Stimulated activated CD8-positive, alpha-beta memory T cell treated with anti-CD3 and anti-CD28 coated beads, Interleukin-12 subunit alpha, Interleukin-12 subunit beta, amount 100 ng/mL, for 24 hours (primary cell): ENCODE data around the gene PDZD7.

Source experiments
- DNase-seq: peaks from one replicate; pipeline ENCODE4 v3.0.0-alpha.2; 2020; ENCODE audit errors: extremely low read depth

Gene PDZD7

DNA sequence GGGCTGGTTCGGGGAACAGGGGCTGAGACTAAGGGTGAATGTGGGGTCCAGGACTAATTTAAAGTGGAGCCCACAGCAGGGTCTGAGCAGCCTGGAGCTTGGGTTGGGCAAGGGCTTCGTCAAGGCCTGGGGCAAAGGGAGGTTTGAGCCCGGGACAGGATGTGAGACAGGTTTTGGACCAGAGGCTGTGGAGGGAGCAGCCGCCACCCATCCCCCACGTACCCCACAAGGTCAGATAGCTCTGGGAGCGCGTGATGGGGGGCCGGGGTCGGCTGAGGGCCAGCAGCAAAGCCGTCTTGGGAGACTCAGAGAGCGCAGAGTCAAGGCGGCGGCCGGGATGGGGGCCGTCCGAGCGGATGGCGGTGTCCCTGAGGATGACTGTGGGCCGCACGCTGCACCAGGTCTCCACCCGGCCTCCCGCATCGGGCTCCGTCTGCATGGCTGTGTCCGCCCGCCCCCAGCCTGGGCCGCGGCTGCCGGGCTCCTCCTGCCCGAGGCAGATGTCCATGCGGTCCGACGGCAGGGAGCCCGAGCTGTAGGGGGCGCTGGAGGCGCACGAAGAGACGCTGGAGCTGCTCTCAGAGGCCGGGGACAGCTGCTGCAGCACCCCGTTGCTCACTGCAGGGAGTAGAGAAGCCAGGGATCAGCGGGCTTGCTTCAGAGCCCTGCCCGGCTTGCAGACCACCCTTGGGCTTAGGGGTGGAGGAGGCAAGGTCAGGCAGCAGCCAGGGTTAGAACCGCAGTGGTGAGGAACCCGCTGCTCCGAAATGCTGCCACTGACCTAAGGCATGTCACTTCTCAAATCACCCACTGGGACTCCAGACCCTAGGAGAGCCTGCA is 12.1 kb downstream of the PDZD7 start:
- DNase-seq, result no peak

DNA sequence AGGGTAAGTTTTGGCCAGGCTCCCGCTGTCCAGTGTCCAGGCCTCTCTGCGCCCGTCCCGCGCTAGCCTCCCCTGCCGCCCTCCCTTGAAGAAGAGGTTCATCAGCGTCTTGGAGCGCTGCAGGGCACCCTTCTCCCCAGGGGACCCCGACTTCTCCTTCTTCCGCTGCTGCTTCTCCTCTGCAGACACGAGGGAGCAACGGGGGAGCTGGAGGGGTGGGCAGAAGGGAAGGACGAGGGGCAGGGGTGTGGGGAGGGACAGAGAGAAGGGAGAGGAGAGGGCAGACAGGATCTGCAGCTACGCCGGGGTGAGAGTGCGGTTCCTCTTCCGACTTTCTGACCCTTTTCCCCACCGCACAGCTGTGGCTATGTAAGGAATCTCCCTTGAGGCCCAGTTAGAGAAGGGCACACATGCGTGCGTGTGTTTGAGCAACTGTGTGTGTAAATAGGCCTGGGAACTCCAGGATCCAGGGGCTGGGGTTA is 12.8 kb downstream of the PDZD7 start:
- DNase-seq, result no peak

DNA sequence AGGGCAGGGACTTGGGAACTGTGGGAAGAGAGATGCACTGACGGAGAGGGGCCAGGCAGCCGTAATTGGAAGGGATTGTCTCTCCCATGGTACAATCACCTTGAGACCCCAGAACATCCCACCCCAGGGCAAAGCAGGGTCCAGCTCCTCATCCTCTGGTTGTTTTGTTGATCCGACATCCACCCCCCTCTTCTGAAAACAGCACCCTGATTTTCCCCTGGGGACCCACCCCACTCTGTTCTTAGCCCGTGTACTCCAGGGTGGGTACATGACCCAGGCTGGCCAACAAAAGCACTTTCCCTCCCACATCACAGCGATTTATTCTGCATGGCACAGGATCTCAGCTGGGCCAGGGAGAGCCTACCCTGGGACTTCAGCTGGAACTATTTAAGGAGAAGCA is 14.1 kb downstream of the PDZD7 start:
- no peak for DNase-seq

DNA sequence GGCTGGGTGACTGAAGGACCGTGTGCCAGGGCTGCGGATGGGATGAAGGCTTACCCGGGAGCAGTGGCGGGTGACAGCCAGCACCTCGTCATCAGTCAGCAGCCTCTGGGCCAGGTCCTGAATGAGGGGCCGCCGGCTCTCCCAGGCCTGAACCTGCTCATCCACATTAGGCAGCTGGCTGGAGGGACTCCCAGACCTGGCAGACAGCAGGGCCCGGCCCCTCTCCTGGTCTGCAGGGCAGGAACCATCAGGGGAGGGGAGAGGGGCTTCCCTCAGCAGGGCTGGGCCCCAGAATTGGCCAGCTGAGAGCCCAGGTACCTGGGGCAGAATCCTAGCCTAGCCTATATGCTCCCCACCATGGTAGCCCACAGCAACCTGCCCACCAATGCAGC is 15.4 kb downstream of the PDZD7 start:
- DNase-seq, result no peak

DNA sequence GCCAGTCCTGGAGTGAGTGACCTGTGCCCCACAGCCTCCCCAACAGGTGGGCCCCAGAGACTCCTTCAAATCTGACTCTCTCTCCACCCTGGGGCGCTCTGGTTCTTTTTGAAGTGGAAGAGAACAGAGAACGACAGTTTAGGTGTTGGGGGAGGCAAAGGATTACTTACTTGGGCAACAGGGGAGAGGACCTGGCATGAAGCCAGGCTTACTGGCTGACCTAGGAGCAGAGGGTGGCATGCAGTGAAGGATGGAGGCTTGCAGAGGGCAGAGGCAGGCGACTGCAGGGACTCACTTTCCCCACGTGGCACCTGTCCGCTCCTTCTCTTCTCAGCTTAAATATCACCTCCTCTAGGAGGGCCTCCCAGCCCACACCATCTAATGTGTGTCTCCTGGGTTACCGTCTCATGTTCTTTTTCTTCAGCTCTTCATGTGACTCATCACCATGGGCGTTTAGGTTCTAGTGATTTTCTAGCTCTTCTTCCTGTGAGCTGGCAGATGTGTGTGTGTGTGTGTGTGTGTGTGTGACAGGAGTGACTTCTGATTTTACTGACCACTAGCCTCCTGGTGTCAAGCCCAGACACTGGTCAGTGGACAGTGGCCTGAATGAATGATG is 15.9 kb downstream of the PDZD7 start:
- no peak for DNase-seq

DNA sequence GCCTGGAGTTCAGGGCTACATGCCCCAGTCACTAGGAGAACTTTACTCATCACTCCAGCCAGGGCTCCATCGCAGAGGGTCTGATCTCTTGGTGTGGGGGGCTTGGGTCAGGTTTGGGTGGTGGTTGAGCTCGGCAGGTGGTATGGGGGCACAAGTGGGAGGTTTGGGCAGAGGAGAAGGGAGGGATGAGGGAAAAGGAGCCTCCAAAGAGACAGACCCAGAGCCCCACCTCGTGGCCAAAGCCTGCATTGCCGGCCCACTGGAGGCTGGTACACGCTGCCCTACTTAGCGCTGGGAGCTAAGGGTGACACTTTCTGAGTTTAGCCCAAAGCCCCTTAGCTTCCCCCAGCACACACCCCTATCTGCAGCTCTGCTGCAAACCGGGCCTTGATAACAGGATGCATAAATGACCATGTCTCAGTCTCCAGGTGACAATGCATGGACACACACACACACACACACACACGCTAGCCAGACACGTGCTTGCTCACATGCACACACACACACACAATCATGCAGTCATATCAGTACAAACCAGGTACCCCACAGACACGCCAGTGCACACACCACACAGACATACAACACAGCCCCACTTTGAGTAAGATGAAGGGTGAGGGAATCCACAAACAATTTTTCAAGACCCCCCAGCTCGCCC is 16.6 kb downstream of the PDZD7 start:
- no peak for DNase-seq

DNA sequence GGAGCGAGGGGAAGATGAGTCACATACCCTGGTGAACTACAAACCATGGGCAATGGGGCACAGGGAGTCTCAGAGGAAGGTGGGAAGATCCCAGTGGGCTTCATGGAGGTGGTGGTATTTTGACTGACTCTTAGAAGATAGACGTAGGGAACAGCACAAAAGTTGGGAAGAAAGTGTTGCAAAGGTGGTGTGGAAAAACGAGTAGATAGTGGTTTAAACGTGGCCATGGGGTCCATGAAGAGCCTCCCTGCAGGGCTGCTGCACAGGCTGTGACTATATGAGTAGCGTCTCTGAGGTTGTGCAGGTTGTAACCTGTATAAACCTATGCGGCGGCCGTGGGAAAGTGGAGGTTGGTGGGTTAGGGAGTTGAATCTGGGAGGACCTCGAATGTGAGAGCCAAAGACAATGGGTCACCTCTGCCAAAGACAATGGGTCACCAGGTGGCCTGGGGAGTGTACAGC is 17.5 kb downstream of the PDZD7 start:
- no peak for DNase-seq

DNA sequence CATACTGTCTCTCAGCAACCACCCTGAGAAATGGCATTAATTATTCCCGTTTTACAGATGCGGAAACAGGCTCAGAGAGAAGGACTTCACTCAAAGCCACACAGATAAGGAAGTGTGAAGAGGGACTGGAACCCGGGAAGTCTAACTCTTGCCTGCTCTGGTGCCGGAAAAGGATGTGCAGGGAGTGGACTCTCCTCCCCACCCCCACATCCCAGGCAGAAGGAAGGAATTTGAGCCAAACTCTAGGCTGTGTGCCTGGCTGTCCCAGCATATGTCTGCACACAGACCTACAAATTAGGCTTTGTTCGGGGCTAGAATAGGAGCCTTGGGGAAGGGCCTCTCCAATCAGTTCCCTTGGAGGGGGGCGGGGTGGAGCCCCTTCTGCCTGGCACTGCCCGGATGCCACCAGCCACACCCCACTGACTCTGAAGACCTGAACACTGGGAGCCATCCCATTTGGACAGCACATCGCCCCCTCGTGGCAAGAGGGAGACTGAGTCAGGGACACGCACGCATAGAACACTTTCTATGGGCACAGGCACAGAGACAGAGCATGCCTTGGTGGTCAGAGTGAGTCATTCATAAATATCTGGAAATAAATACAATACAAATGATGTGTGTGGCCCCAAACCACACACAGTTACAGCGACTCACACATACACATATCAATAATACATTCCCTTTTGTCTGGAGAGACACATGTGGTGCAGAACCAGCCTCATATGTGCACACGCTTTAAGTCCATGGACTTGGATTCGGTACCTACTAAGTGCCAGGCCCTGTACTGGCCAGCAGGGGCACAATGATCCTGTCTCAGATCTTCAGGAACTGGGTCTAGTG is 18.2 kb downstream of the PDZD7 start:
- DNase-seq, result no peak

DNA sequence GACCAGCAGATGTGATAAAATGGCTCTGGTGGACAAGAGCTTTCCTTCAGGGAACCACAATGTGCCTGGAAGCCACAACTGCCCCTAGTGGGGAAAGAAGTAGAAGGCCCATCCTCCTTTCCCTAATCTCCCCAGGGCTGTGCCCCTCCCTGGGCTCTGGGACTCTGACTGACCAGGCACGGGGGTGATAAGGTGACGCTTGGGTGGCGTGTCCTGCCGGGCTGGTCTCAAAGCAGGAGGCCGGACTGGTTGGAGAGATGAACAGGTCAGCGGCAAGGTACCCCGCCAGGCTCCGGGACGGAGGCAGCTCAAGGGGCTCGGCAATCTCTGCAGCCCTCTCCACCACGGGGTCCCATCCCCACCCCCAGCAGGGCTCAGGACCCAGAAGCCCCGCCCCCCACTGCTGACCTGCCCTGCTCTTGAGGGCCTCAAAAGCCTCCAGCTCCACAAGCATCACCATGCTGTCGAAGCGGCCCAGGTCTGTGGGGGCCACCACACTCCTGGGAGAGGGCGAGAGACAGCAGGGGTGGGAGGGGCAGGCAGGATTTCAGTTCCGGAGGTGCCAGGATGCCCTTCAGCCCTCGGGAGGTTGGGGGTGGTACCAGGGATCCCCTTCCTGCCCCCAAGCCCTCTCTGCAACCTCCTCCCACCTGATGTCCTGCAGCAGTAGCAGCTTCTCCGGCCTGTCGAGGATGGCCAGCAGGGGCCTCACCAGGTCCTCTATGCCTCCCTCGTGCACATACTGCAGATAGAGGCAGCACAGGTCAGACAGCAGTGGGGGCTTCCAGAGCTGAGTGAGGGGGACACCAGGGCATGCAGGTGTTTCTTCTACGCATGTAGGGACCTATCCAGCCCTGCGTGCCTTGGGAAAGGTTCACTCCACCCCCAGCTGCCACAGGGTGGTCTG is 19.2 kb downstream of the PDZD7 start:
- DNase-seq, result no peak

DNA sequence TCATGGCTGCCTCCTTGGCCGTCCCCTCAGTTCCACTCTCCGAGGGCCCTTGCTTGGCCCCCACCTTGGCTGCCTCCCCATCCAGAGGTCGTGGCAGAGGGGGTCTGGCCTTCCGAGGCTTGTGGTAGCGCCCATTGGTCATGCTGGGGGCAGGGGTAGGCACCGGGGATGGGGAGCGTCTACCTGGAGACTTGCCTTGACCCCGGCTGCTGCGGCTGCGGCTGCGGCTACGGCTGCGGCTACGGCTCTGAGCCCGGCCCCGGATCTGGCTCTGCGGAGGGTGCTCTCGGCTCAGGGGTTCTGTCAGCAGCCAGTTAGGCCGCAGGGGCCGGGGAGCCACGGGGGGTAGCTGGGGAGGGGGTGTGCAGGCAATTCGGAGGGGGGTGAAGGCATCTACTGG is 20.6 kb downstream of the PDZD7 start:
- no peak for DNase-seq

DNA sequence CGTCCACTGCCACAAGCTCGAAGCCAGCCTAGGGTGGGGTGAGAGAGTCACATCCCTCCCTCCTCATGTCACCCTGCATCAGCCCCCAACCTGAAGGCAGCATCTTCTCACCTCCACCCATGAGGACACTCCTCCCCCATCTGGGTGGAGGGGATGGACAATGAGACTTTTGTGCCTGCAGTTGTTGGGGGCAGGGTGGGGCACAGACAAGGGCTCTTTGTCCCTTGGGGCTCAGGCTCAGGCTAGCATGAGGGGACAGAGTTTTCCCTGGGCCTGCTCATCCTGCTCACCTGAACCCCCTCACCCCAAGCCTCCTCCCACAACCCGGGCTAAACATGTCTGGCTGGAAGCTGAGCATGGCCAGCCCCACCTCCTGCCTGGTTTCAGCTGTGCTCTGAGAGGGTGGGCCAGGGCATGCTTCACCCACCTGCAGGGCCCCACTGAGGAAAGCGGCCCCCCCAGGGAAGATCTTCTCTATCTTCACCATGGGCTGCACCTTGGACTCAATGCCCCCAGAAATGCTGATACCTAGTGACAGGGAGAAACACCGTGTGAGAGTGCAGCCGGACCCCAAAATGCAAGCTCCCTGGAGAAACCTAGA is 22.0 kb downstream of the PDZD7 start:
- no peak for DNase-seq

DNA sequence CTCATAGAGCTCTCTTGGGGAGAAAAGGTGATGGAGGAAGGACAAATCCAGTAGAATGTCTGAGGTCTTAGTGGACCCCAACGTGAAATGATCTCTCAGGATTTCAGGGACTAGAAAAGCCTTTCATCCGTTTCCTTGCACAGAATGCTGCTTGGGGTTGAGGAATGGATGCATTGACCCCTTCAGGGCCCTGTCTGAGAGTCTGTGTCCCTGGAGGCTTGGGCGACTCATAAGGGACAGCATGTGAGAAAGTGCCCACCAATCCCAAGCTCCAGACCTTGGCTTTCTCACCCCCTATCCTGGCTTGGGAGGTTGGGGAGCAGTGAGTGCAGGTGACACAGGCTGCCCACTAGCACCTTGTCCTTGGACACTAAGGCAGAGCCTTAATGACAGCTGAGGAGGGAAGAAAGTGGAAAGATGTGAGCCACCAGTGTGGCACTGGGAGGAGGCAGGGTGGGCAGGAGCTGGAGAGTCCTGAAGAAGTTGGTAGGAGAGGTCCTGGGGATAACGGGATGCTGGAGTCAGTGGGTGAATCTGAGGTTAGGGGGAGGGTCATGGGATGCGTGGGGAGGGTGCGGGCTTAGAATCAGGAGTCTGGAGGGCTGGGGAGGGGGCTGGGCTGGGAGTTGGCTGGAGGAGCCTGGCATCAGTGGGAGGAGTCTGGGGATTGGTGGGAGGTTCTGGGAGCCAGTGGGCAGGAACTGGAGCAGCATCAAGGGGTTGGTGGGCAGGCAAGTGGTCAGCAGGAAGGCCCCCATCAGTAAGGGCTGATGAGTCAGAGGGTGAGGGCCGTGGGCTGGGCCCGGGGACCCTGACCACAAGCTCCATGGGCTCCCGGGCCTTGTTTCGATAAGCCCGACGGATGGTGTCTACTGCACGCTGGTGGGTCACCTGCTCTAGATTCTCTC is 22.8 kb downstream of the PDZD7 start:
- no peak for DNase-seq

DNA sequence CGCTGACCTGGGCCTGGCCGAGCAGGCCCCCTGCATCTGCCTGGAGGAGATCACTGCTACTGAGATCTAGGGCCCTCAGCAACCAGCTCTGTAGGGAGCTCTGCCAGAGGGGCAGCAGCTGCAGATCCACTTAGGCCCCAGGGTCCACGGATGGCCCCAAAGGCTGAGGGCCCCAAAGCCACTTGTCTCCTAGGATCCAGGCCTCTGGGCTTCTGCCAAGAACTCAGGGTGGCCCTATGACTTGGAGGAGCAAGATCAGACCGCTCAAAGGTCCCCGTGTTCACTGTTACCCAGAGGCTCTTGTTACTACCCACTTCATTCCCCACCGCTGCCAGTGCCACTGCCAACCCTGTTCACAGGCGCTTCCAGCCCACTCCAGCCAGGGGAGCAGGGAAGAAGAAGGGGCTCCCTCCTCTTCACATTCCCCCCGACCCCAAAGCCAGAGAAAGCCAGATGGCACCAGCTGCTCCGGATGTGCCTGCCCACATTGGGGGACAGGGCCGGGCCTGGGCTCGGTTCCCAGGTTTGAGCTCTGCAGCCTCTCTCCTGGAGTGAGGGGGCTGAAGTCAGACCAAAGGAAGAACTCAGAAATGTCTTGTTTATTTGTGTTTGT is 23.7 kb downstream of the PDZD7 start:
- no peak for DNase-seq

DNA sequence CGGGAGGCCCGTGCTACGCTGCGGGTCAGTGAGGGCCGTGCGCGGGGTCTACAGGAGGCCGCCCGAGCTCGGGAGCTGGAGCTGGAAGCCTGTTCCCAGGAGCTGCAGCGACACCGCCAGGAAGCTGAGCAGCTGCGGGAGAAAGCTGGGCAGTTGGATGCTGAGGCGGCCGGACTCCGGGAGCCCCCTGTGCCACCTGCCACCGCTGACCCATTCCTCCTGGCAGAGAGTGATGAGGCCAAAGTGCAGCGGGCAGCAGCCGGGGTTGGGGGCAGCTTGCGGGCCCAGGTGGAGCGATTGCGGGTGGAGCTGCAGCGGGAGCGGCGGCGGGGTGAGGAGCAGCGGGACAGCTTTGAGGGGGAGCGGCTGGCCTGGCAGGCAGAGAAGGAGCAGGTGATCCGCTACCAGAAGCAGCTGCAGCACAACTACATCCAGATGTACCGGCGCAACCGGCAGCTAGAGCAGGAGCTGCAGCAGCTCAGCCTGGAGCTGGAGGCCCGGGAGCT is 24.3 kb downstream of the PDZD7 start:
- no peak for DNase-seq

DNA sequence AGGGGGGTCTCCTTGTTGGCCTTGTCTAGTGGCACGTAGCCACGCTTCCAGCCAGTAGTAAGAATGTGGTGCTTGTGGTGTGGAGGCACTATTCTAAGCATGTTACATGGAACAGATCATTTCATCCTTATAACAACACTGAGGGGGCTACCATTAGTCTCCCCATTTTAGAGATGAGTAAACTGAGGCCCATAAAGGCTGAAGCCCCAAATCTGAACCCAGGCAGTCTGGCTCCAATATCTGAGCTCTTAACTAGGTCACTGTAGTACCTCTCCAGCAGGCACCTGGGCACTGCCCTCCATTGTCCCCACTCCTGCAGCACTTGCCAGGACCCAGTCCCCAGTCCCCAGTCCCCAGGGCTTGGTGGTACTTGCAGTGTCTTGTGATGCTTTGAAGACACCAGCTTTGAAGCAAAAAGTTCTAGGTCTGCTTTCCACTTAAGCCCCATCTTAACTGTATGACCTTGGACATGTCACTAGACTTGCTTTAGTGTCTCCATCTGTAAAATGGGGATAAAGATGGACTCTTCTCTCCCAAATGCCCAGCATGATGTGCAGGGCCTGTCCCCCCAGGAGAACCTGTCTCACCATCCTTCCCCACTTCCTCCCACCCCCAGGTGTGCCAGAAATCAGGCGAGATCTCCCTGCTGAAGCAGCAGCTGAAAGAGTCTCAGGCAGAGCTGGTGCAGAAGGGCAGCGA is 24.9 kb downstream of the PDZD7 start:
- no peak for DNase-seq

DNA sequence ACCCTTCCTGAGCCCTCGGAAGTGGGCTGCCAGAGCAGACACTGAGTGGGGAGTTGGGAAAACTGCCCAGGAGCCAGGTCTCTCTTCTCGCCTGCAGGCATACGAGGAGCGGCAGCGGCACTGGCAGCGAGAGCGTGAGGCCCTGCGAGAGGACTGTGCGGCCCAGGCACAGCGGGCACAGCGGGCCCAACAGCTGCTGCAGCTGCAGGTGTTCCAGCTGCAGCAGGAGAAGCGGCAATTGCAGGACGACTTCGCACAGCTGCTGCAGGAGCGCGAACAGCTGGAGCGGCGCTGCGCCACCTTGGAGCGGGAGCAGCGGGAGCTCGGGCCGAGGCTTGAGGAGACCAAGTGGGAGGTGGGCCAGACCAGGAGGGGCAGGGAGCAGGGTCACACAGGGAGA is 25.6 kb downstream of the PDZD7 start:
- no peak for DNase-seq

DNA sequence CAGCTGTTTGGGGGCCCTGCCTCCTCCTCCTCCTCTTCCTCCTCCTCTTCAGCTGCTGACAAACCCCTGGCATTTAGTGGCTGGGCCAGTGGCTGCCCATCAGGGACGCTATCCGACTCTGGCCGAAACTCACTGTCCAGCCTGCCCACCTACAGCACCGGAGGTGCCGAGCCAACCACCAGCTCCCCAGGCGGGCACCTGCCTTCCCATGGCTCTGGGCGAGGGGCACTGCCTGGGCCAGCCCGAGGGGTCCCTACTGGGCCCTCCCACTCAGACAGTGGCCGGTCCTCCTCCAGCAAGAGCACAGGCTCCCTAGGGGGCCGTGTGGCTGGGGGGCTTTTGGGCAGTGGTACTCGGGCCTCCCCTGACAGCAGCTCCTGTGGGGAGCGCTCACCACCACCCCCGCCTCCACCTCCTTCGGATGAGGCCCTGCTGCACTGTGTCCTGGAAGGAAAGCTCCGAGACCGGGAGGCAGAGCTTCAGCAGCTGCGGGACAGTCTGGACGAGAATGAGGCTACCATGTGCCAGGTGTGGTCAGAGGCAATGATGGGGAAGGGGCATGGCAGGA is 27.2 kb downstream of the PDZD7 start:
- DNase-seq, result no peak

DNA sequence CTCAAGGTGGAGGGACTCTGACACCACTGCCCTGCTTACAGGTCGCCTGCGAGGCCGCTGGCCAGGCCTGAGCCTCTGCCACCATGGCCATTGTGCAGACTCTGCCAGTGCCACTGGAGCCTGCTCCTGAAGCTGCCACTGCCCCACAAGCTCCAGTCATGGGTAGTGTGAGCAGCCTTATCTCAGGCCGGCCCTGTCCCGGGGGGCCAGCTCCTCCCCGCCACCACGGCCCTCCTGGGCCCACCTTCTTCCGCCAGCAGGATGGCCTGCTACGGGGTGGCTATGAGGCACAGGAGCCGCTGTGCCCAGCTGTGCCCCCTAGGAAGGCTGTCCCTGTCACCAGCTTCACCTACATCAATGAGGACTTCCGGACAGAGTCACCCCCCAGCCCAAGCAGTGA is 28.5 kb downstream of the PDZD7 start:
- no peak for DNase-seq
